GM23338 (cell line): ENCODE data around the gene GOLGA6A. TPM values are rescaled to one million over a fixed set of nuclear protein-coding genes. Genes with fewer than 3 reads are reported as not detected.
"Not testable (repeated sequence)": the region's sequence is repeated elsewhere in the genome, so short reads cannot be mapped to it uniquely, and the experiment has no call there.

Experiments used
- ATAC-seq: fragments of 200-7000 bp; cut with Tn5 transposase; 3 replicates; pipeline ENCODE4 v1.9.1; 2020
- DNase-seq: peaks from one replicate; pipeline ENCODE4 v3.0.0-alpha.2; 2015; ENCODE audit warnings: low spot score
- H2AFZ ChIP-seq: fragments of 200-600 bp; sonication (generic); 2 replicates; pipeline ENCODE4 v1.8.0; 2016; ENCODE audit warnings: antibody characterized with exemption, mild to moderate bottlenecking, moderate library complexity
- H3F3A ChIP-seq: fragments of 200-600 bp; sonication (generic); replicated peaks from 2 replicates; pipeline ENCODE4 v1.8.0; 2017; ENCODE audit warnings: antibody characterized with exemption, mixed run types, low read depth
- H3K27ac ChIP-seq: fragments of 200-600 bp; sonication (generic); 2 replicates; pipeline ENCODE4 v1.6.1; 2016; ENCODE audit warnings: low read depth
- H3K27me3 ChIP-seq: fragments of 200-600 bp; sonication (generic); 2 replicates; pipeline ENCODE4 v1.8.0; 2016; ENCODE audit warnings: mild to moderate bottlenecking, mixed run types, moderate library complexity; ENCODE audit not compliant: insufficient read depth
- H3K36me3 ChIP-seq: fragments of 200-600 bp; sonication (generic); 2 replicates; pipeline ENCODE4 v1.8.0; 2016; ENCODE audit warnings: mild to moderate bottlenecking; ENCODE audit not compliant: insufficient read depth
- H3K4me1 ChIP-seq: fragments of 200-600 bp; sonication (generic); 2 replicates; pipeline ENCODE4 v1.8.0; 2016; ENCODE audit warnings: mild to moderate bottlenecking, moderate library complexity; ENCODE audit not compliant: insufficient read depth
- H3K4me2 ChIP-seq: fragments of 200-600 bp; sonication (generic); 2 replicates; pipeline ENCODE4 v1.7.1; 2017; ENCODE audit warnings: mixed run types
- H3K4me3 ChIP-seq: fragments of 200-600 bp; sonication (generic); 2 replicates; pipeline ENCODE4 v1.6.1; 2016; ENCODE audit warnings: mixed run types
- H3K79me2 ChIP-seq: fragments of 200-600 bp; sonication (generic); replicated peaks from 2 replicates; pipeline ENCODE4 v1.8.0; 2017; ENCODE audit warnings: mild to moderate bottlenecking; ENCODE audit not compliant: insufficient read depth
- H3K9me2 ChIP-seq: fragments of 200-600 bp; sonication (generic); 2 replicates; pipeline ENCODE4 v1.8.0; 2017; ENCODE audit not compliant: insufficient read depth
- H4K20me1 ChIP-seq: fragments of 200-600 bp; sonication (generic); replicated peaks from 2 replicates; pipeline ENCODE4 v1.8.0; 2017; ENCODE audit warnings: mild to moderate bottlenecking; ENCODE audit not compliant: insufficient read depth
- H3K27ac Mint-ChIP-seq: 2 replicates; pipeline ENCODE4 v1.8.0; 2020; ENCODE audit warnings: inconsistent platforms, mild to moderate bottlenecking, moderate library complexity, mixed read lengths
- H3K27me3 Mint-ChIP-seq: 3 replicates; pipeline ENCODE4 v1.8.0; 2022; ENCODE audit warnings: low read depth, mild to moderate bottlenecking, moderate library complexity, mixed read lengths, inconsistent platforms; ENCODE audit not compliant: insufficient read depth, poor library complexity
- H3K36me3 Mint-ChIP-seq: 3 replicates; pipeline ENCODE4 v1.8.0; 2021; ENCODE audit warnings: low read depth, mild to moderate bottlenecking, inconsistent platforms, moderate library complexity, mixed read lengths
- H3K4me1 Mint-ChIP-seq: 3 replicates; pipeline ENCODE4 v1.8.0; 2020; ENCODE audit warnings: mild to moderate bottlenecking, inconsistent platforms, mixed read lengths
- H3K4me3 Mint-ChIP-seq: 3 replicates; pipeline ENCODE4 v1.8.0; 2021; ENCODE audit warnings: moderate library complexity, mild to moderate bottlenecking, inconsistent platforms, mixed read lengths
- H3K9me3 Mint-ChIP-seq: 3 replicates; pipeline ENCODE4 v1.8.0; 2020; ENCODE audit warnings: moderate library complexity, mild to moderate bottlenecking, inconsistent platforms, mixed read lengths
- CREB1 ChIP-seq: fragments of 250-450 bp; sonication (Bioruptor Pico); IDR thresholded peaks from 2 replicates; pipeline ENCODE4 v1.5.0; 2020; ENCODE audit warnings: low read depth, mild to moderate bottlenecking, moderate library complexity
- ETS1 ChIP-seq: IDR thresholded peaks from 2 replicates; pipeline ENCODE4 v1.6.1; 2016; ENCODE audit warnings: antibody characterized with exemption
- EZH2 ChIP-seq: fragments of 200-600 bp; sonication (generic); IDR thresholded peaks from one replicate; pipeline ENCODE4 v1.8.0; 2017; ENCODE audit warnings: antibody characterized with exemption, mild to moderate bottlenecking, low read depth; ENCODE audit not compliant: unreplicated experiment
- REST ChIP-seq: IDR thresholded peaks from one replicate; pipeline ENCODE4 v1.6.1; 2018; ENCODE audit warnings: antibody characterized with exemption; ENCODE audit not compliant: unreplicated experiment
- polyA plus RNA-seq: library from polyadenylated mRNA; unstranded; fragments of >200 nt; fragmentation: Nextera tagmentation; extraction: Ambion mirVana; gene quantifications from 2 replicates; pipeline ENCODE4 v1.2.1, GENCODE V29; 2016
- total RNA-seq: library from RNA; depleted of rRNA; stranded (reverse); fragments of >200 nt; shearing (Covaris generic); gene quantifications from 2 replicates; pipeline ENCODE4 v1.2.3, GENCODE V29; 2014

Gene GOLGA6A
- total and polyA plus RNA-seq, 2 experiments from 2014 or later: 0.18 to 2.1 TPM

- no peak for TF ChIP-seq REST
- no peak for TF ChIP-seq EZH2
These were observed 25.8 kb upstream of the GOLGA6A start (continued) for GRCh38 chr15:74108111-74108510.

- not testable (repeated sequence) for H3K27ac ChIP-seq, H3K9me2 ChIP-seq, H3K9me3 Mint-ChIP-seq, H3K36me3 Mint-ChIP-seq, H3F3A ChIP-seq, H2AFZ ChIP-seq, H3K27me3 ChIP-seq, H3K4me1 ChIP-seq, H3K4me1 Mint-ChIP-seq, H3K27me3 Mint-ChIP-seq, H3K79me2 ChIP-seq, H4K20me1 ChIP-seq, H3K36me3 ChIP-seq
- Histone ChIP-seq H3K4me2 (peak overlapping the region; percentile 59; the same call in 1 of the 2 replicates), H3K4me3 (peak overlapping the region; percentile 53)
- DNase-seq: peak; percentile 95
- peak; percentile 92 for ATAC-seq
- Mint-ChIP-seq H3K27ac (peak overlapping the region; percentile 97), H3K4me3 (peak overlapping the region; percentile 82)
- TF ChIP-seq CREB1 (CRISPR knock-in tag): peak; percentile 42; the same call in 1 of the 2 replicates
- 0 out of 2 replicates have a peak, but pooled peaks have one; percentile 27 for TF ChIP-seq ETS1
These were observed 17.8 kb upstream of the GOLGA6A start for GRCh38 chr15:74099963-74100733.

- not testable (repeated sequence) for H4K20me1 ChIP-seq, H3K4me2 ChIP-seq, H3F3A ChIP-seq, H3K9me2 ChIP-seq, H3K36me3 ChIP-seq, H3K4me3 ChIP-seq, H3K27ac ChIP-seq, H3K27me3 Mint-ChIP-seq, H3K27ac Mint-ChIP-seq, H3K4me1 ChIP-seq, H3K4me1 Mint-ChIP-seq, DNase-seq, H2AFZ ChIP-seq, H3K9me3 Mint-ChIP-seq, ATAC-seq, H3K4me3 Mint-ChIP-seq, H3K27me3 ChIP-seq, H3K79me2 ChIP-seq, H3K36me3 Mint-ChIP-seq
These were observed 14.6 kb upstream of the GOLGA6A start for GRCh38 chr15:74096753-74097474.

GRCh38 chr15:74095610-74096009 lies 13.3 kb upstream of the GOLGA6A start:
- not testable (repeated sequence) for H3K4me1 Mint-ChIP-seq, H3K27ac Mint-ChIP-seq, H3K4me3 ChIP-seq, H3K27ac ChIP-seq, H3K4me3 Mint-ChIP-seq, H3K27me3 Mint-ChIP-seq, H4K20me1 ChIP-seq, H3K4me2 ChIP-seq, H2AFZ ChIP-seq, H3K9me3 Mint-ChIP-seq, ATAC-seq, H3F3A ChIP-seq, DNase-seq, H3K36me3 ChIP-seq, H3K36me3 Mint-ChIP-seq, H3K79me2 ChIP-seq, H3K27me3 ChIP-seq, H3K4me1 ChIP-seq, H3K9me2 ChIP-seq

GRCh38 chr15:74094567-74094966 lies 12.2 kb upstream of the GOLGA6A start:
- H3K9me2 ChIP-seq, H3K27me3 Mint-ChIP-seq, H3K27me3 ChIP-seq, H3K27ac ChIP-seq, H3K4me1 ChIP-seq, H4K20me1 ChIP-seq, DNase-seq, H3F3A ChIP-seq, H3K36me3 Mint-ChIP-seq, H3K4me1 Mint-ChIP-seq, H3K27ac Mint-ChIP-seq, H2AFZ ChIP-seq, H3K4me2 ChIP-seq, H3K4me3 Mint-ChIP-seq, H3K36me3 ChIP-seq, H3K79me2 ChIP-seq, H3K4me3 ChIP-seq, H3K9me3 Mint-ChIP-seq: not testable (repeated sequence)
- ATAC-seq: peak; percentile 89
